Measurements from ENCODE around the gene ZNF474. TPM values are rescaled to one million over a fixed set of nuclear protein-coding genes. Genes with fewer than 3 reads are reported as not detected.

The ZNF474 gene
- total RNA-seq, 1 donor from 2014 or later: 0.45 TPM

DNA sequence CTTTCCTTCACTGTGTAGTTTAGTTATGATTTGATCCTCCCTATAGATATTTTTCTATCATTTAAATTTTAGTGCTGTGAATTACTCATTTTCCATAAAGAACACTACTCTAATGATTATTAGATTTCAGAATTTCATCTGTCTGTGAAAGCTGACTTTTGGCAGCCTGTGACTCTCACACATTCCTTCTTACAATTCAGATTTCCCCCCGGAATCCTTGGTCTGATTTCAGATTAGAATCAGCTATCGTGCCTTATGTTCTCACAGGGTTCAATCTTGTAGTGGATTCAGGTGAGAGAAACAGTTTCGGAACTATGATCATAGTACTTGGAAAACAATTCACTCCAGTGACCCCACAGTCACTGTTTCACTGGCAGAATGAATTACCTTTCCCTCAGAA lies 26.2 kb downstream of the ZNF474 start:
- Histone ChIP-seq H3K27ac (ENCODE audit: low read depth, low read length) (peak overlapping the region; percentile 94), H3K9ac (ENCODE audit: low read length) (peak overlapping the region; percentile 64), H3K9me3 (ENCODE audit: insufficient read depth, low read depth, low read length) (no peaks in the 10 kb centered on the region), H4K20me1 (ENCODE audit: insufficient read depth, low read length) (no peaks in the 10 kb centered on the region), H3K79me2 (ENCODE audit: insufficient read depth, low read length) (no peaks in the 10 kb centered on the region), H3K4me2 (ENCODE audit: low read length) (no peak overlapping the region), H3K36me3 (ENCODE audit: insufficient read depth, low read length) (no peaks in the 10 kb centered on the region), H3K27me3 (ENCODE audit: insufficient read depth, low read length) (no peaks in the 10 kb centered on the region), H3K4me1 (ENCODE audit: insufficient read depth, low read length) (peaks cover 45% of the 10 kb centered on the region), H2AFZ (ENCODE audit: low read depth, low read length) (no peak overlapping the region), H3K4me3 (ENCODE audit: insufficient read depth, low read depth, low read length) (no peak overlapping the region)
- H3K36me3 Mint-ChIP-seq (ENCODE audit: low read depth, unreplicated experiment): no peaks in the 10 kb centered on the region
- H3K27ac Mint-ChIP-seq (ENCODE audit: unreplicated experiment): peak overlapping the region; percentile 79
- TF ChIP-seq EZH2 (IDR thresholded peaks at IDR 0.05; ENCODE audit: insufficient read depth, low read length): no peak
- TF ChIP-seq, protein P1, sequence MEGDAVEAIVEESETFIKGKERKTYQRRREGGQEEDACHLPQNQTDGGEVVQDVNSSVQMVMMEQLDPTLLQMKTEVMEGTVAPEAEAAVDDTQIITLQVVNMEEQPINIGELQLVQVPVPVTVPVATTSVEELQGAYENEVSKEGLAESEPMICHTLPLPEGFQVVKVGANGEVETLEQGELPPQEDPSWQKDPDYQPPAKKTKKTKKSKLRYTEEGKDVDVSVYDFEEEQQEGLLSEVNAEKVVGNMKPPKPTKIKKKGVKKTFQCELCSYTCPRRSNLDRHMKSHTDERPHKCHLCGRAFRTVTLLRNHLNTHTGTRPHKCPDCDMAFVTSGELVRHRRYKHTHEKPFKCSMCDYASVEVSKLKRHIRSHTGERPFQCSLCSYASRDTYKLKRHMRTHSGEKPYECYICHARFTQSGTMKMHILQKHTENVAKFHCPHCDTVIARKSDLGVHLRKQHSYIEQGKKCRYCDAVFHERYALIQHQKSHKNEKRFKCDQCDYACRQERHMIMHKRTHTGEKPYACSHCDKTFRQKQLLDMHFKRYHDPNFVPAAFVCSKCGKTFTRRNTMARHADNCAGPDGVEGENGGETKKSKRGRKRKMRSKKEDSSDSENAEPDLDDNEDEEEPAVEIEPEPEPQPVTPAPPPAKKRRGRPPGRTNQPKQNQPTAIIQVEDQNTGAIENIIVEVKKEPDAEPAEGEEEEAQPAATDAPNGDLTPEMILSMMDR (IDR thresholded peaks at IDR 0.05; ENCODE audit: insufficient read depth, low read depth, low read length): no peak
- no peak for DNase-seq (ENCODE audit: low read depth)
- H3K4me1 Mint-ChIP-seq (ENCODE audit: low read depth, unreplicated experiment): peaks cover 49% of the 10 kb centered on the region
- peak overlapping the region; percentile 37 for H3K4me3 Mint-ChIP-seq (ENCODE audit: unreplicated experiment)
- no peak for FAIRE-seq
- H3K27me3 Mint-ChIP-seq (ENCODE audit: low read depth, unreplicated experiment): peaks cover 2% of the 10 kb centered on the region
- H3K9me3 Mint-ChIP-seq (ENCODE audit: unreplicated experiment): no peaks in the 10 kb centered on the region

- Mint-ChIP-seq H3K27ac (ENCODE audit: unreplicated experiment) (no peak overlapping the region), H3K4me1 (ENCODE audit: low read depth, unreplicated experiment) (peaks cover 44% of the 10 kb centered on the region), H3K36me3 (ENCODE audit: low read depth, unreplicated experiment) (no peaks in the 10 kb centered on the region), H3K4me3 (ENCODE audit: unreplicated experiment) (no peak overlapping the region), H3K27me3 (ENCODE audit: low read depth, unreplicated experiment) (peaks cover 2% of the 10 kb centered on the region), H3K9me3 (ENCODE audit: unreplicated experiment) (no peaks in the 10 kb centered on the region)
- H3K36me3 ChIP-seq (ENCODE audit: insufficient read depth, low read length): no peaks in the 10 kb centered on the region
- H3K4me1 ChIP-seq (ENCODE audit: insufficient read depth, low read length): peaks cover 33% of the 10 kb centered on the region
- TF ChIP-seq EZH2 (IDR thresholded peaks at IDR 0.05; ENCODE audit: insufficient read depth, low read length): no peak
- TF ChIP-seq, protein P1 (IDR thresholded peaks at IDR 0.05; ENCODE audit: insufficient read depth, low read depth, low read length): peak; percentile 58
- no peak overlapping the region for H3K4me3 ChIP-seq (ENCODE audit: insufficient read depth, low read depth, low read length)
- H3K9ac ChIP-seq (ENCODE audit: low read length): no peak overlapping the region
- H3K4me2 ChIP-seq (ENCODE audit: low read length): no peak overlapping the region
- no peaks in the 10 kb centered on the region for H3K79me2 ChIP-seq (ENCODE audit: insufficient read depth, low read length)
- no peaks in the 10 kb centered on the region for H3K27me3 ChIP-seq (ENCODE audit: insufficient read depth, low read length)
- H2AFZ ChIP-seq (ENCODE audit: low read depth, low read length): no peak overlapping the region
- no peak overlapping the region for H3K27ac ChIP-seq (ENCODE audit: low read depth, low read length)
- H4K20me1 ChIP-seq (ENCODE audit: insufficient read depth, low read length): no peaks in the 10 kb centered on the region
- no peak for FAIRE-seq
- no peaks in the 10 kb centered on the region for H3K9me3 ChIP-seq (ENCODE audit: insufficient read depth, low read depth, low read length)
- peak; percentile 39 for DNase-seq (ENCODE audit: low read depth)
Observed at GRCh38 chr5:122156724-122157325, 27.5 kb downstream of the ZNF474 start.

GRCh38 chr5:122162100-122162638 lies 32.8 kb downstream of the ZNF474 start:
- Mint-ChIP-seq H3K9me3 (ENCODE audit: unreplicated experiment) (no peaks in the 10 kb centered on the region), H3K4me3 (ENCODE audit: unreplicated experiment) (no peak overlapping the region), H3K36me3 (ENCODE audit: low read depth, unreplicated experiment) (no peaks in the 10 kb centered on the region), H3K4me1 (ENCODE audit: low read depth, unreplicated experiment) (peaks cover 40% of the 10 kb centered on the region), H3K27me3 (ENCODE audit: low read depth, unreplicated experiment) (peaks cover 2% of the 10 kb centered on the region), H3K27ac (ENCODE audit: unreplicated experiment) (peak overlapping the region; percentile 94)
- no peak overlapping the region for H3K4me3 ChIP-seq (ENCODE audit: insufficient read depth, low read depth, low read length)
- peak overlapping the region; percentile 95 for H3K27ac ChIP-seq (ENCODE audit: low read depth, low read length)
- FAIRE-seq: no peak
- no peaks in the 10 kb centered on the region for H4K20me1 ChIP-seq (ENCODE audit: insufficient read depth, low read length)
- peaks cover 34% of the 10 kb centered on the region for H3K4me1 ChIP-seq (ENCODE audit: insufficient read depth, low read length)
- H3K27me3 ChIP-seq (ENCODE audit: insufficient read depth, low read length): no peaks in the 10 kb centered on the region
- DNase-seq (ENCODE audit: low read depth): no peak
- no peak overlapping the region for H2AFZ ChIP-seq (ENCODE audit: low read depth, low read length)
- H3K9me3 ChIP-seq (ENCODE audit: insufficient read depth, low read depth, low read length): no peaks in the 10 kb centered on the region
- H3K79me2 ChIP-seq (ENCODE audit: insufficient read depth, low read length): no peaks in the 10 kb centered on the region
- peak overlapping the region; percentile 77 for H3K4me2 ChIP-seq (ENCODE audit: low read length)
- TF ChIP-seq, protein P1 (IDR thresholded peaks at IDR 0.05; ENCODE audit: insufficient read depth, low read depth, low read length): no peak
- TF ChIP-seq EZH2 (IDR thresholded peaks at IDR 0.05; ENCODE audit: insufficient read depth, low read length): no peak
- H3K9ac ChIP-seq (ENCODE audit: low read length): no peak overlapping the region
- no peaks in the 10 kb centered on the region for H3K36me3 ChIP-seq (ENCODE audit: insufficient read depth, low read length)

All from astrocyte (in vitro differentiated cells and primary cell).